Daoy (cell line): Measurements from ENCODE around the gene HADH. TPM values are rescaled to one million over a fixed set of nuclear protein-coding genes. Genes with fewer than 3 reads are reported as not detected.
"Not testable (repeated sequence)": the region's sequence is repeated elsewhere in the genome, so short reads cannot be mapped to it uniquely, and the experiment has no call there.

Experiments used
- DNase-seq: peaks from one replicate; pipeline ENCODE4 v3.0.0-alpha.2; 2015; ENCODE audit warnings: low read depth
- total RNA-seq: library from RNA; depleted of rRNA; stranded (reverse); fragments of >200 nt; shearing (Covaris generic); gene quantifications from 2 replicates; pipeline ENCODE4 v1.2.3, GENCODE V29; 2014

HADH gene
- total RNA-seq, 1 experiment from 2014 or later = 3.8 TPM

- no peak for DNase-seq
These were observed 41.9 kb downstream of the HADH start for GRCh38 chr4:108031427-108032083.

GRCh38 chr4:108033348-108033747 lies 43.7 kb downstream of the HADH start:
- no peak for DNase-seq

GRCh38 chr4:108034565-108034964 lies 44.9 kb downstream of the HADH start:
- DNase-seq = no peak

- DNase-seq = no peak
These were observed 46.0 kb downstream of the HADH start for GRCh38 chr4:108035691-108036090.

- DNase-seq = no peak
These were observed 46.5 kb downstream of the HADH start for GRCh38 chr4:108036213-108036612.

- DNase-seq = no peak
These were observed 48.2 kb downstream of the HADH start for GRCh38 chr4:108037884-108038283.

GRCh38 chr4:108042927-108043326 lies 53.2 kb downstream of the HADH start:
- no peak for DNase-seq

GRCh38 chr4:108043526-108043925 lies 53.8 kb downstream of the HADH start:
- no peak for DNase-seq

GRCh38 chr4:108044951-108045686 lies 55.4 kb downstream of the HADH start:
- no peak for DNase-seq

GRCh38 chr4:108045687-108046024 lies 56.0 kb downstream of the HADH start:
- no peak for DNase-seq

- no peak for DNase-seq
These were observed 57.5 kb downstream of the HADH start for GRCh38 chr4:108047199-108047598.

GRCh38 chr4:108048157-108048556 lies 58.5 kb downstream of the HADH start:
- no peak for DNase-seq

GRCh38 chr4:108048997-108049396 lies 59.3 kb downstream of the HADH start:
- no peak for DNase-seq

- DNase-seq = no peak
These were observed 59.7 kb downstream of the HADH start for GRCh38 chr4:108049406-108049805.

GRCh38 chr4:108050166-108051111 lies 60.8 kb downstream of the HADH start:
- not testable (repeated sequence) for DNase-seq

- no peak for DNase-seq
These were observed 61.7 kb downstream of the HADH start for GRCh38 chr4:108051343-108051742.

GRCh38 chr4:108052558-108053120 lies 63.0 kb downstream of the HADH start:
- no peak for DNase-seq

GRCh38 chr4:108053251-108053711 lies 63.6 kb downstream of the HADH start:
- DNase-seq = no peak

- no peak for DNase-seq
These were observed 64.4 kb downstream of the HADH start for GRCh38 chr4:108054025-108054638.

GRCh38 chr4:108055787-108056186 lies 66.1 kb downstream of the HADH start:
- DNase-seq = no peak

GRCh38 chr4:108056418-108056817 lies 66.7 kb downstream of the HADH start:
- DNase-seq = no peak
